Astrocyte of the cerebellum (primary cell): ENCODE results near the gene MRFAP1L1.

Experiments
- DNase-seq: peaks from one replicate; pipeline ENCODE4 v3.0.0-alpha.2; 2011; ENCODE audit warnings: low read depth
- H3K4me3 ChIP-seq: 2 replicates; pipeline ENCODE4 v1.5.1; 2011; ENCODE audit warnings: mild to moderate bottlenecking, low read depth, low read length, moderate library complexity
- in situ Hi-C: cut with HindIII; loops from 2 replicates; pipeline ENCODE4 v1.10.0; 2017; ENCODE audit warnings: low sequenced_read_pairs
- TF ChIP-seq, protein P1 (sequence below): IDR thresholded peaks from 2 replicates; pipeline ENCODE4 v1.5.1; 2012; ENCODE audit warnings: low read length, low read depth, moderate library complexity, mild to moderate bottlenecking; ENCODE audit errors: missing control alignments

Gene MRFAP1L1

GRCh38 chr4:6706173-6706572 is 3.5 kb downstream of the MRFAP1L1 start:
- no peak overlapping the region for H3K4me3 ChIP-seq
- TF ChIP-seq, protein P1, sequence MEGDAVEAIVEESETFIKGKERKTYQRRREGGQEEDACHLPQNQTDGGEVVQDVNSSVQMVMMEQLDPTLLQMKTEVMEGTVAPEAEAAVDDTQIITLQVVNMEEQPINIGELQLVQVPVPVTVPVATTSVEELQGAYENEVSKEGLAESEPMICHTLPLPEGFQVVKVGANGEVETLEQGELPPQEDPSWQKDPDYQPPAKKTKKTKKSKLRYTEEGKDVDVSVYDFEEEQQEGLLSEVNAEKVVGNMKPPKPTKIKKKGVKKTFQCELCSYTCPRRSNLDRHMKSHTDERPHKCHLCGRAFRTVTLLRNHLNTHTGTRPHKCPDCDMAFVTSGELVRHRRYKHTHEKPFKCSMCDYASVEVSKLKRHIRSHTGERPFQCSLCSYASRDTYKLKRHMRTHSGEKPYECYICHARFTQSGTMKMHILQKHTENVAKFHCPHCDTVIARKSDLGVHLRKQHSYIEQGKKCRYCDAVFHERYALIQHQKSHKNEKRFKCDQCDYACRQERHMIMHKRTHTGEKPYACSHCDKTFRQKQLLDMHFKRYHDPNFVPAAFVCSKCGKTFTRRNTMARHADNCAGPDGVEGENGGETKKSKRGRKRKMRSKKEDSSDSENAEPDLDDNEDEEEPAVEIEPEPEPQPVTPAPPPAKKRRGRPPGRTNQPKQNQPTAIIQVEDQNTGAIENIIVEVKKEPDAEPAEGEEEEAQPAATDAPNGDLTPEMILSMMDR: no peak
- in situ Hi-C loops: no loop called here

GRCh38 chr4:6705646-6706045 is 4.0 kb downstream of the MRFAP1L1 start:
- TF ChIP-seq, protein P1: no peak
- in situ Hi-C loops: no loop called here
- no peak overlapping the region for H3K4me3 ChIP-seq
- no peak for DNase-seq

More at GRCh38 chr4:6706173-6706572, 3.5 kb downstream of the MRFAP1L1 start:
- no peak for DNase-seq

GRCh38 chr4:6703786-6704185 is 5.9 kb downstream of the MRFAP1L1 start:
- in situ Hi-C loops: no loop called here
- no peak overlapping the region for H3K4me3 ChIP-seq
- TF ChIP-seq, protein P1: no peak
- no peak for DNase-seq

DNA sequence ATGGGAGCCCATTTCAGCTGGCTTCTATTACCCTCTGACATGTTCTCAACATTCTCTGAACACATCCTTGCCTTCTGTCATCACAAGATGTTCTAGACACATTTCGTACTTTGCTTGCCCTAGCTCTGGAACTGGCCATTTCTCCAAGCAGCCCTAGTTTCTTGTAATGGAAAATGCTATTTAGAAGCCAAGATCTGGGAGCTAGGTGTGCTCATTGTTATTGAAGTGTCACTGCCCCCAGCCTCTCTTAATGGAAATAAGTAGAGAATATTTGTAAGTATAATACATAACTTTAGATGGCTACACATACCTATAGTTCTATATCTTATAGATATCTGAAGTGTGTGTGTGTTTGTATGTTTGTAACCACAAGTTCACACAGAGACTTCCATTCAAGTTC is 6.9 kb downstream of the MRFAP1L1 start:
- no peak for DNase-seq
- in situ Hi-C loops: no loop called here
- no peak overlapping the region for H3K4me3 ChIP-seq
- TF ChIP-seq, protein P1: no peak

DNA sequence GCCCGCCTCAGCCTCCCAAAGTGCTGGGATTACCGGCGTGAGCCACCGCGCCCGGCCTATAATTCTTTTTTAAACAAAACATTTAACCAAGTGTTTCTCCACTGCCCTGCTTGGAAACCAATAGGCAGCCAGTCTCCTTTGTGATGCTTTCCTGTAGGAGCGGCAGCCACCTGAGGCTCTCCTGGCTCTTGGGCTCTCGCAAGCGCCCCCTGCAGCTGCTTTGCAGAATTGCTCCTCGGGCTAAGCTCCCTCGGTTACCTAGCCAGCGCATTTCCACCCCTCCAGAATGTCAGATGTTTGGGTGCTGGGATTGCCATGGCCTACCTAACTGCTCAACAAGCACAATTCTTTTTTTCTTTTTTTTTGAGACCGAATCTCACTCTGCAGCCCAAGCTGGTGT is 8.3 kb downstream of the MRFAP1L1 start:
- TF ChIP-seq, protein P1: peak; percentile 32
- in situ Hi-C loops: no loop called here
- no peak for DNase-seq
- H3K4me3 ChIP-seq: no peak overlapping the region

DNA sequence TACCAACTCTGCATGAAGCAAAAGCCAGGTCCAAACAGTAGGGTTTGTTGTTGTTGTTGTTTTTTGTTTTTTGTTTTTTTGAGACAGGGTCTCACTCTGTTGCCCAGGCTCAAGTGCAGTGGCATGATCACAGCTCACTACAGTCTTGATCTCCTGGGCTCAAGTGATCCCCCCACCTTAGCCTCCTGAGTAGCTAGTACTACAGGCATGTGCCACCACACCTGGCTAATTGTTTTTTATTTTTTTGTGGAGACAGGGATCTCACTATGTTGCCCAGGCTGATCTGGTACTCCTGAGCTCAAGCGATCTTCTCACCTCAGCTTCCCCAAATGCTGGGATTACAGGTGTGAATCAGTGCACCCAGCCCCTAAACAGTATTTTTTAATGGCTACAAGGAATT is 9.8 kb downstream of the MRFAP1L1 start:
- no peak for DNase-seq
- in situ Hi-C loops: no loop called here
- H3K4me3 ChIP-seq: no peak overlapping the region
- TF ChIP-seq, protein P1: no peak

DNA sequence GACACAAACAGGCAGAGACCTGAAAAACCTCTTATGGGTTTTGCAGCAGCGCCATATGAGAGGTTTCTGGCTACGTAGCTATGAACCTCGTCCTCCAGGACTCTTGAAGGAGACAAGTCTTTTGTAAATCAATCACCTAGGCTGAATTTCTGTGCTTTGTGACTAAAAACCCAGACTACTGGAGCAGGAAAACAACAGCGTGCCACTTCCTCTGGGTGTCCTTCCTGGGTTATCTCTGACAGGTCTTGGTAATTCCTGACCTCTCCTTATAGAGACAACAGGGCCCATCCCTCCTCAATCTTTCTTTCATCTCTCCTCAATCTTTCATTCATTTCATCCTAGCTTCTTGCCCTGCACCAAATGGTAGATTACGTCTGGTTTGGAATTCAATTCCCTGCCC is 10.3 kb downstream of the MRFAP1L1 start:
- DNase-seq: no peak
- no peak overlapping the region for H3K4me3 ChIP-seq
- in situ Hi-C loops: no loop called here
- TF ChIP-seq, protein P1: no peak
